Gastroesophageal sphincter (tissue), 3 donors: ENCODE data around the gene NHEJ1.

Source experiments
- CTCF ChIP-seq, 4 experiments: fragments of 200-600 bp in 2 of 4; fragments of 450-650 bp in 2 of 4; sonication (generic) in 1 of 4; IDR thresholded peaks; one replicate each; pipeline ENCODE4 v1.5.1; 2017 to 2019; ENCODE audit warnings: antibody characterized with exemption in 4 of 4, mild to moderate bottlenecking in 2 of 4, moderate library complexity in 2 of 4
- EP300 ChIP-seq: sonication (generic); formaldehyde crosslinking; IDR thresholded peaks from one replicate; pipeline ENCODE4 v1.6.1; 2017; ENCODE audit warnings: antibody characterized with exemption, mild to moderate bottlenecking
- POLR2A ChIP-seq, 2 donors: fragments of 450-650 bp; IDR thresholded peaks; one replicate each; pipeline ENCODE4 v1.6.1; 2017; ENCODE audit warnings: antibody characterized with exemption in 2 of 2, mild to moderate bottlenecking in 2 of 2, moderate library complexity in 1 of 2
- POLR2AphosphoS5 ChIP-seq: sonication (generic); formaldehyde crosslinking; IDR thresholded peaks from one replicate; pipeline ENCODE4 v1.6.1; 2017; ENCODE audit warnings: antibody characterized with exemption

- TF ChIP-seq POLR2A (IDR thresholded peaks at IDR 0.05) = no peak
- TF ChIP-seq POLR2AphosphoS5 = no peak
- TF ChIP-seq CTCF (IDR thresholded peaks at IDR 0.05) = no peak
- no peak for TF ChIP-seq EP300
These were observed 104.3 kb downstream of the NHEJ1 start for GRCh38 chr2:219056176-219056895.
